ENCODE data around the gene UQCR10.

DNA sequence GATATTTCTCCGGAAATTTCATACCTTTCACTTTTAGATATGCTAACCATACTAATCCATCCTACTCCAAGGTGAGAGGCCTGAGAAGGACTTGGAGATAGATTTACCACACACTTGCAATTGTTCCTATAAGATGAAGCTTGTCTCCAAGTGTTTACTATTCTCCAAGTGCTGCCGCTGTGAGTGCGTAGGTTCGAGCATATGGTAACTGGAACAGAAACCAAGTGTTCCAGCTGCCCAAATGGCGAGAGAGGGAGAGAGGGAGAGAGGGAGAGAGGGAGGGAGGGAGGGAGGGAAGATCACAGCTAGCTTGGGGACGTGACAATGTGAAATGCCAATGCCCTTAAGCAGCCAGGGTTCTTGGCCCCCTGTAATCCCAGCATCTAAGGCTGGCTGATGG, 49.4 kb downstream of the UQCR10 start:
- TF ChIP-seq, protein P1, sequence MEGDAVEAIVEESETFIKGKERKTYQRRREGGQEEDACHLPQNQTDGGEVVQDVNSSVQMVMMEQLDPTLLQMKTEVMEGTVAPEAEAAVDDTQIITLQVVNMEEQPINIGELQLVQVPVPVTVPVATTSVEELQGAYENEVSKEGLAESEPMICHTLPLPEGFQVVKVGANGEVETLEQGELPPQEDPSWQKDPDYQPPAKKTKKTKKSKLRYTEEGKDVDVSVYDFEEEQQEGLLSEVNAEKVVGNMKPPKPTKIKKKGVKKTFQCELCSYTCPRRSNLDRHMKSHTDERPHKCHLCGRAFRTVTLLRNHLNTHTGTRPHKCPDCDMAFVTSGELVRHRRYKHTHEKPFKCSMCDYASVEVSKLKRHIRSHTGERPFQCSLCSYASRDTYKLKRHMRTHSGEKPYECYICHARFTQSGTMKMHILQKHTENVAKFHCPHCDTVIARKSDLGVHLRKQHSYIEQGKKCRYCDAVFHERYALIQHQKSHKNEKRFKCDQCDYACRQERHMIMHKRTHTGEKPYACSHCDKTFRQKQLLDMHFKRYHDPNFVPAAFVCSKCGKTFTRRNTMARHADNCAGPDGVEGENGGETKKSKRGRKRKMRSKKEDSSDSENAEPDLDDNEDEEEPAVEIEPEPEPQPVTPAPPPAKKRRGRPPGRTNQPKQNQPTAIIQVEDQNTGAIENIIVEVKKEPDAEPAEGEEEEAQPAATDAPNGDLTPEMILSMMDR (IDR thresholded peaks at IDR 0.05) = no peak
- TF ChIP-seq POLR2A (IDR thresholded peaks at IDR 0.05) (no peak), EP300 (IDR thresholded peaks at IDR 0.05) (no peak)
